Hematopoietic multipotent progenitor cell treated with erythropoietin and hydrocortisone succinate and interleukin-3 and kit ligand, for 4 days (in vitro differentiated cells): ENCODE results near the gene FAM161A.
"Not testable (repeated sequence)": the region's sequence is repeated elsewhere in the genome, so short reads cannot be mapped to it uniquely, and the experiment has no call there.

ENCODE experiments used
- DNase-seq: peaks from one replicate; pipeline ENCODE4 v3.0.0-alpha.2; 2015

Gene FAM161A

DNA sequence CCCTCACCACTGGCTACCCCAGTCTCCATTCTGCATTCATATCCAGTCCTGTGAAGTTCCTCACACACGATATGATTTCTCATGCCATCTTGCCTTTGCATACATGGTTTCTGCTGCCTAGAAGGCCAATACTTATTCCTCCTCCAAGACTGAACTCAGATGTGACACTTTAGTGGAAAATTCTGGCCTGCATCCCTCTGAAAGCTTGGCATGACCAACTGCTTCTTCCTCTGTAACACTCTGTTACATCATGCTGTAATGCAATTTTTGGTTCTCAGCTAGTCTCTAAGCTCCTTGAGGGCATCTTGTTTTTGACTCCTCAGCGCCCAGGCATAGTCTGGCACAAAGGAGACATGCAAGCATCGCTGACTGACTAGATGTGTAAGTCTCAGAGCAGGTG is 12.6 kb downstream of the FAM161A start:
- no peak for DNase-seq

DNA sequence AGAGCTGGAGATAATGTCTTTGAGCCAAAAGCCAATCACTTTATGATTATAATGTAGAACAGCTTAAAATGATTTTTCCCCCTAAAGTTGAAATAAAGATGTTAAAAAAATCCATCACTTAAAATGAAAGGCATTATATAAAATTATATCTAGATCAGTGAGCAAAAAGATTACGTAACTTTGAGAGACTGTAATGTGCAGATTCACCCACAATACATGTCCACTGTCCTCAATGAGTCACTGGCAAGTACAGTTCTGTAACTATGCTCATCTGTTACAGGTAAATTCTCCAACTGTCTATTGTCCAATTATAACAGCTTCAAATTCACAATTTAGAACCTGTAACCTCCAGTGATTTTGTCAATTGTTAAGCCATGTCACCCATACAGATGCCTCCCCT is 19.0 kb downstream of the FAM161A start:
- peak; percentile 14 for DNase-seq

DNA sequence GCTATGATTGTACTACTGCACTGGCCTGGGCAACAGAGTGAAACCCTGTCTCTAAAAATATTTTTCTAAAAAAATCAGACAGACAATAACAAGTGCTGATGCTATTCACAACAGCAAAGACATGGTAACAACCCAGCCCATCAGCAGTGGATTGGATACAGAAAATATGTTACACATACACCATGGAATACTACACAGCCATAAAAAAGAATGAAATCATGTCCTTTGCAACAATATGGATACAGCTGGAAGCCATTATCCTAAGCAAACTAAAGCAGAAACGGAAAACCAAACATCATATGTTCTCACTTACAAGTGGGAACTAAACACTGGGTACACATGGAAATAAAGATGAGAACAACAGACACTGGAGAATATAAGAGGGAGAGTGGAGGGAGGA is 19.9 kb downstream of the FAM161A start:
- no peak for DNase-seq

DNA sequence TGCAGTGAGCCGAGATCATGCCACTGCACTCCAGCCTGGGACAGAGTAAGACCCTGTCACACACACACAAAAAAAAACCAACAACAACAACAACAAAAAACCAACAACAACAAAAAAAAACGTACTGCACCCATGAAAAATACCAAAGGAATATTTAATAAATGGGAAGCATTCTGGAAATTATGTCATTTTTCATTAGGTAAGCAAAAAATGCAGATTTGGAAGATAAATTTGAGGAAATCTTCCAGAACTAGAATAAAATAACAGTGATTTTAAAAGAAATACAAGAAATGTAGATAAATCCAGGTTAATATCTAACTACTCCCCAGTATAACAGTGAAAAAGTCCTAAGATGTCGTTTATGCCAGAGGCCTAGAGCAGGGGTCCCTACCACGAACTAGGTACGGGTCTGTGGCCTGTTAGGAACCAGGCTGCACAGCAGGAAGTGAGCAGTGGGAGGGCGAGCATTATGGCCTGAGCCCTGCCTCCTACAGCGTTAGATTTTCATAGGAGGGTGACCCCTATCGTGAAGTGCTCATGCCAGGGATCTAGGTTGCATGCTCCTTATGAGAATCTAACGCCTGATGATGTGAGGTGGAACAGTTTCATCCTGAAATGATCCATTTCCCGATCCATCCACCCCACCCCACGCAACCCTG is 21.5 kb downstream of the FAM161A start:
- no peak for DNase-seq

DNA sequence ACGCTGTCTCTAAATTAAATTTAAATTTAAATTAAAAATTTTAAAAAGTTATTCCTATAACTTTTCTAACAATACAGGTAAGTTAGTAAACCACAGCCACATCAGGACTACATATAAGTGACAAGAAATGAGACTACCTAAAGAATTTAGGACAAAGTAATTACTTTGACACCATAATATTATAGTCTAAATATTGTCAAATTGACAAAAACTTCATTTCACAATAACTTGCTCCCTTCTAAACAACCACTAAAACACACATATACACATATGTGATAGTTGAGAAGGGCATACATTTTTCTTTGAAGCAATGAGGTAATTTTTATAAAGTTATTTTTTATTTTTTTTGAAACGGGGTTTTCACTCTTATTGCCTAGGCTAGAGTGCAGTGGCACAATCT is 31.6 kb downstream of the FAM161A start:
- DNase-seq, result no peak

DNA sequence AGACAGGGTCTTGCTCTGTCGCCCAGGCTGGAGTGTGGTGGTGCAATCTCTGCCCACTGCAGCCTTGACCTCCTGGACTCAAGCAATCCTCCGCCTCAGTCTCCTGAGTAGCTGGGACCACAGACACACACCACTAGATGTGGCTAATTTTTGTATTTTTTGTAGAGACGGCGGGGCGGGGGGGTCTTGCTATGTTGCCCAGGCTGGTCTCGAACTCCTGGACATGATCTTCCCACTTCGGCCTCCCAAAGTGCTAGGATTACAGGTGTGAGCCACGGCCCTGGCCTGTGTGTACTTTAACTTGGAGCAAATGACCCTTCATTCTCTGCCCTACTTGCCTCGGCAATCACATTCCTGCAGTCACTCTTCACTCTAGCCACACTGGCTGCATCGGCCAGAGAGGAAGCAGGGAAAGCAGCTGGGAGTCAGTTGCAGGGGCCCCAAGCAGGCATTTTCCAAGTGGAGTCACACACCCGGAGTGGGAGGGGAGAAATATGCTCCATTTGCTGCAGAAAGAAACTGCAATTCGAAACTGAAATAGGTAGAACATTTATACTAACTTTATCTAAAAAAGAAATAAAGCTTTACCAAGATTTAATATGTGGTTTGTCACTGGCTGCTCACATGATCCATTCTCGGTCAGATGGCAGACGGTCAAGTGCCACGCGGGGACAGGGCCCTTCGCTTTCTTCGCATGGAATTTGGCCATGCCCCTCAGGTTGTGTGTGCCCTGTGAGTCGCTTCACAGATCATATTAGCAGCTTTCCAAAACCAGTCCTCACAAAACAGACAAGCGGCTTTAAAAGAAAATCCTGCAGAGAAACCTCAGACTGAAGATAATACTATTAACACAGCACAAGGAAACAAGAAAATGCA is 37.1 kb downstream of the FAM161A start:
- no peak for DNase-seq

DNA sequence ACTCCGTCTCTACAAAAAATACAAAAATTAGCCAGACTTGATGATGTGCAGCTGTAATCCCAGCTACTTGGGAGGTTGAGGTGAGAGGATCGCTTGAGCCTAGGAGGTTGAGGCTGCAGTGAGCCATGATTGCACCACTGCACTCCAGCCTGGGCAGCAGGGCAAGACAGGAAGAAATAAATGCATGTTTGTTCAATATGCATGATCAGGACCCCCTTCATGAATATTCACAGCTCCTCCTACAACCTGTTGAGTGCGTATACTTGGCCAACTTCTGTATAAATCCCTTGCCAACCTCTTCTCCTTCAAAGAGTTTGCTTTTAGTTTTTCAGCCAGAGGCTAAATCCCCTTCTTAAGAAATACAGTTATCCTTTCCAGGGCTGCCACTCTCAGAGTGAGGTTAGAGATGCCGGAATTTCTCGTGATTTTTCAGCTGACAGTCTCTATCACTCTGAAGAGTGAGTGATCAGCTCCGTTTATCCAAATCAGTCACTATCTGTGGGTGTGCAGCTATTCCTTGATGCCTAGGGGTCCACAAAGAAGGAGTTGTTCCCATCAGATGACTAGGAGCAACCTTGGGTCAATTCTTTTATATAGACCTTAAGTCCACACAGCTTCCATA is 39.2 kb downstream of the FAM161A start:
- DNase-seq, result no peak

DNA sequence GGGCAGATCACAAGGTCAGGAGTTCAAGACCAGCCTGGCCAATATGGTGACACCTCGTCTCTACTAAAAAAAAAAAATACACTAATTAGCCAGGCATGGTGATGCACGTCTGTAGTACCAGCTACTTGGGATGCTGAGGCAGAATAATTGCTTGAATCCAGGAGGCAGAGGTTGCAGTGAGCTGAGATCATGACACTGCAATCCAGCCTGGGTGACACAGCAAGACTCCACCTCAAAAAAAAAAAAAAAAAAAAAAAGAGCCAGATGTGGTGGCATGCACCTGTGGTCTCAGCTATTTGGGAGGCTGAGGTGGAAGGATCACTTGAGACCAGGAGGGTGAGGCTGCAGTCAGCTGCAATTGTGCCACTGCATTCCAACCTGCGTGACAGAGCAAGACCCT is 40.5 kb downstream of the FAM161A start:
- not testable (repeated sequence) for DNase-seq

DNA sequence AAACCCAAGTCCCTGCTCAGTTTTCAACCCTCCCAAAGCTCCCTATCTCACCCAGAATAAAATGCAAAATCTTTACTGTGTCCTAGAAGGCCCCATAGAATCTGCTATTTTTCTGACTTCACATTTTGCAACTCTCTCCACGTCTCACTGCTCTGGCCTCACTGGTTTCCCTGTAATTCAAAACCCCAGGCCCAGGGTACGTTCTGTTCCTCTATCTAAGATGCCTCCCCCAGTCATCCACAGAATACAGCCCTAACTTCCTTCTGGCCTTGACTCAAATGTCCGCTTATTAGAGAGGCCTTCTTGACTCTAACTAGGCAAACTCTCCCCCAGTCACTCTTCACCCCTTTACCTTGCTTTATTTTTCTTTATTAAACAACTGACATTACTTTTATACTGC is 42.0 kb downstream of the FAM161A start:
- DNase-seq, result no peak

DNA sequence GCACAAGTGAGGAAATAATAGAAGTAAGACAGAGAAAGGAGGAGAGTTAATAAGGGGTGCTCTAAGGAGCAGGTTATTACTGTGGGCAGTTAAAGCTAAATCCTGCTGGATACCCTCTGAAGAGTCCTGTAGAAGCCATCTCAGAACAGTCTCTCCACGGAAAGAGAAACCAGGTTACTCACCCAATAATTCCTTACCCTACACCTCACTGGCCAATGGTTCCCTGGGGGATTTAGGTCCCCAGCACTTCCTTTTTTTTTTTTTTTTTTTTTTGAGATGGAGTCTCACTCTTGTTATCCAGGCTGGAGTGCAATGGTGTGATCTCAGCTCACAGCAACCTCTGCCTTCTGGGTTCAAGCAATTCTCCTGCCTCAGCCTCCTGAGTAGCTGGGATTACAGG is 43.7 kb downstream of the FAM161A start:
- DNase-seq, result not testable (repeated sequence)

DNA sequence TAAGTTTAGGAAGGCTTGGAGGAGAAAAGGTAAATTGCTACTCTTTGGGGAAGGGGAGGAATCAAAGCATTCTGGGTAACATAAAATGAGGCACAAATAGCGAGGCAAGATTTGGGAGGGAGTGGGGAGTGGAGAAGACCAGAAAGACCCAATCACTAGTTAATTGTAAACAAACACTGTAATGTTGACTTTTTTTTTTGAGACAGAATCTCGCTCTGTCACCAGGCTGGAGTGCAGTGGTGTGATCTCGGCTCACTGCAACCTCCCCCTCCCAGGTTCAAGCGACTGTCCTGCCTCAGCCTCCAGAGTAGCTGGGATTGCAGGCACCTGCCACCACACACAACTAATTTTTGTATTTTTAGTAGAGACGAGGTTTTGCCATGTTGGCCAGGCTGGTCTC is 45.2 kb downstream of the FAM161A start:
- not testable (repeated sequence) for DNase-seq

DNA sequence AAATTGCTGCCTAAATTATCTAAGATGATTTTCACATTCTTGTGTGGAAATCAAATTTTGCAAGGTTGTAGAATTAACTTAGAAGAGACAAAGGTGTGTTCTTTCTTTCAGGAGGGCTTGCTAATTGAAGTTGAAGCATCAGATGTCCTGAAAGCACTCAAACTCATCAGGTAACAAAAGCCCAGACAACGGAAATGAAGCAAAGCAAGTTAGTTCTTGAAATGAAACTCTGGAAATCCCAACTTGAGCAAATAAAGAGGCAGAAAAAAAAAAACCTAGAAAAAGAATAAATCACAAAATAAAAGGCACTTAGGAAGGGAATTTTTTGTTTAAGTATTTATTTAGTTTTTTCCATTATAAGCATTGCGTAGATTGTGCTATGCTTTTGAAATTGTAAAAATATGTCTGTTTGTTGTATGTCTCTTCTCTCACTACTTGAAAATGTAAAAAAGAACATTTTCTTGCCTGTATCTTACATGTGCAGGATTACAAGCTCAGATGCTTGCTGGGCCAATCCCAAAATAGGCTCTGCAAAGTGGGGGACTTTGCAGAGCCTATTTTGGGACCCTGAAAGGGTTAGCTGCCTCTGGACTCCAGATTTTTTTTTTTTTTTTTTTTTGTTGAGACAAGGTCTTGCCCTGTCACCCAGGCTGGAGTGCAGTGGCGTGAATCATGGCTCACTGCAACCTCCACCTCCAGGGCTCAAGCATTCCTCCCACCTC is 46.7 kb downstream of the FAM161A start:
- DNase-seq, result no peak

DNA sequence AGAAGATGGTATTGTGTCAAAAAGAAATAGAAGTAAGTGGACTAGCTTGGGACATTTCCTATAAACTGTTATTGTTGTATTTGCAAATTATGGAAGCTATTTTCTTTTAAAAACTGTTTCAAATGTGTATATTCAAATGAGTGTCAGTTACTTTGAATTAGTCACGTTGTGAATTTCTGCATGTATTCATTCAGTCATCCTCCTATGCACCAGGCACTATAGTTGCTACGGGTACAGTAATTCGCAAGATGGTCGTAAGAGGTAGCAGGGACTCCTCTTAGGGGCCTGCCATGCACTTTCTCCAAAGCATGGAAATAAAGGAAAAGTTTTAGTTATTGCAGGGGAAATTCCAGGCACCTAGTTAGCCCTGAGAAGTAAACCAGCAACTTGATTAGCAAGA is 51.3 kb downstream of the FAM161A start:
- no peak for DNase-seq

DNA sequence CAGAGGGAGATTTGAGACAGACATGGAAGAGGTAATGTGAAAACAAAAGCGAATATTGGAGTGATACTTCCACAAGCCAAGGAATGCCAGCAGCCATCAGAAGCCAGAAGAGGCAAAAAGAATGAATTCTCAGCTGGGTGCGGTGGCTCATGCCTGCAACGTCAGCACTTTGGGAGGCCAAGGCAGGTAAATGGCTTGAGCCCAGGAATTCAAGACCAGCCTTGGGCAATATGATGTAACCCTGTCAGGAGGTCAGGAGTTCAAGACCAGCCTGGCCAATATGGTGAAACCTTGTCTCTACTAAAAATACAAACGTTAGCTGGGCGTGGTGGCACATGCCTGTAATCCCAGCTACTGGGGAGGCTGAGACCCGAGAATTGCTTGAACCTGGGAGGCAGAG is 54.8 kb downstream of the FAM161A start:
- DNase-seq, result no peak

DNA sequence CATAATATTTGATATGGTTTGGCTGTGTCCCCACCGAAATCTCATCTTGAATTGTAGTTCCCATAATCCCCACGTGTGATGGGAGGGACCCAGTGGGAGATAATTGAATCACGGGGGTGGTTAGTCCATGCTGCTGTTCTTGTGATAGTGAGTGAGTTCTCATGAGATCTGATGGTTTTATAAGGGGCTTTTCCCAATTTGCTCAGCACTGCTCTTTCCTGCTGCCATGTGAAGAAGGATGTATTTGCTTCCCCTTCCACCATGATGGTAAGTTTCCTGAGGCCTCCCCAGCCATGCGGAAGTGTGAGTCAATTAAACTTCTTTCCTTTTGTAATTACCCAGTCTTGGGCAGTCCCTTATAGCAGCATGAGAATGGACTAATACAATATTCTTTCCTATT is 56.4 kb downstream of the FAM161A start:
- not testable (repeated sequence) for DNase-seq

DNA sequence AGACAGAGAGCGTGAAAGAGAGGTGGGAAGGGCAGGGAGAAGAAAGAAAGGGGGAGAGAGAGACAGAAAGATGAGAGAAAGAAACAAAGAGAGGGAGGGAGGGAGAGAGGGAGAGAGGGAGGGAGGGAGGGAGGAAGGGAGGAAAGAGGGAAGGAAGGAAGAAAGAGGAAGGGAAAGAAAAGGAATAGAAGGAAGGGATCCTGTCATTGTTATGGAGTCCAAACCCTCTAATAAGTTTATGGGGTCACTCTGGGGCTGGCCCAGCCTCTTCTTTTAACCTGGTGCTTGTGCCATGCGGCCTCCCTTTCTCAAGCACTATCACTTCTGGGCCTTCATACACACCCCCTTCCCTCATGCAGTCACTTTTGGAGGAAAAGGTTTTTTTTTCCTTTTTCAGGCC is 58.5 kb downstream of the FAM161A start:
- no peak for DNase-seq

DNA sequence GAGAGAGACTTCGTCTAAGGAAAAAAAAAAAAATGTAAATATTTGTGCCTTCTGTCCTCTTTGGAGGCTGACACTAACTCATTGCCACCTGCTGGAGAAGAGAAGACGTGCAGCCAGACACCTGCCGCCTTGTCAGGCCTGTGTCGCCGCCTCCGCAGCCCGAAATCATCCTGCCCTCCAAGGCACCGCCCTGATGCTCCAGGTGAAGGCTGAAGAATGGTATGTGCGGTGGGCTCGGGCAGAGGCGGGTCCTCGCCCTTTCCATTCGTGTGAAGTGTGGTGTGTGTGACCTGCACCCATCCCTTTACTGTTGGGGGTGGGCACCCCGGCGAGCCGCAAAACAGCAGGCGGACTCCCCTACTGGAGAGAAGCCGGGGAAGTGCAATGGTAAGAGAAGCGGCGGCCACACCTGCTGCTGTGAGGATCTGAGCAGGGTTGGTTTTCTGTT is 60.4 kb downstream of the FAM161A start:
- peak; percentile 86 for DNase-seq

DNA sequence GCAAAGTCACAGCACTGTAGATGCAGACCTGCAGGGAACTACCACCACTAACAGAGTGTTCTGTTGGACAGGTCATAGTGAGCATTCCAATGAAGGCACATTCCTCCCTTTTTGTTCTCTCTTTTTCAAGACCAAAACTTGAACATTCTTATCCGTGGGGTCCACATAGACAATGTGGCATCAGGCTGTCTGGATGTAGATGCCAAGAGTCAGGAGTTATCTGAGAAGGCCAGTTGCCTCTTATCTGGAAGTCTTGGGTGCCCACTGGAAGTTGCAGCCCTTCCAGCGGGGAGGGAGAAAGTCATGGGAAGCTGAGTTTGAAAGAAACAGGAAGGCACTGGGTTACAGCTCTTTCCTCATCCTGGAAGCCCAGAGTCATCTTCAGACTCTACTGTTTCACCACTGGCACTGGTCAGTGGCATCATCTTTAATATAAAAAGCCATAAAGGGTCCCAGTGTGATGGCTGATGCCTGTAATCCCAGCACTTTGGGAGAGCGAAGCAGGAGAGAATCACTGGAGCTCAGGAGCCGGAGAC is 61.4 kb downstream of the FAM161A start:
- DNase-seq, result peak; percentile 48

DNA sequence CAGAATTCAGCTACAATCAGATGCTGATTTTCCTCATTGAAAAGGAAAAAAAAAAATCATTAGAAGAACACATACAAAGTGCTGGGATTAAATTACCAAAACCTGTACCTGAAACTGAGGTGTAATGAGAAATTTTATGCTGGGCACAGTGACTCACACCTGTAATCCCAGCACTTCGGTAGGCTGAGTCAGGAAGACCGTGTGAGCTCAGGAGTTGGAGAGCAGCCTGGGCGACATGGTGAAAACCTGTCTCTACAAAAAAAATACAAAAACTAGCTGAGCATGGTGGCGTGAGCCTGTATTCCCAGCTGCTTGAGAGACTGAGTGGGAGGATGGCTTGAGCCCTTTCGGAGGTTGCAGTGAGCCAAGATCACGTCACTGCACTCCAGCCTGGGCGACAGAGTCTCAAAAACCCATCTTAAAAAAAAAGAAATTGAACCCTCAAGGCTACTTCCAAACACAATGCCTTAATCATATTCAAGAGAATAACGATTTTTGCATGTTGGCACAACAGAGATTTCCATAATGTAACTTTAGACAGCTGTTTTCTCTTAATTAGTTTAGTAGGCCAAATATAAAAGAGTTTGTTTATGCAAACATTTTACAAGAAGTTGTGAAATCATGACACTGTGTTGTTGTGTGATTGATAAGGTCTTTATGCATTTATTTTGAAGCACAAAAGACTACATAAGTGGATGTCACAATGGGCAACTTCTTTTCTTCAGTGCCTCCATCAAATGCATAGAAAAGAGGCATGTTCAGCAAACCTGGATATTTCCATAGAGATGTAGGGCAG is 63.9 kb downstream of the FAM161A start:
- DNase-seq, result no peak

DNA sequence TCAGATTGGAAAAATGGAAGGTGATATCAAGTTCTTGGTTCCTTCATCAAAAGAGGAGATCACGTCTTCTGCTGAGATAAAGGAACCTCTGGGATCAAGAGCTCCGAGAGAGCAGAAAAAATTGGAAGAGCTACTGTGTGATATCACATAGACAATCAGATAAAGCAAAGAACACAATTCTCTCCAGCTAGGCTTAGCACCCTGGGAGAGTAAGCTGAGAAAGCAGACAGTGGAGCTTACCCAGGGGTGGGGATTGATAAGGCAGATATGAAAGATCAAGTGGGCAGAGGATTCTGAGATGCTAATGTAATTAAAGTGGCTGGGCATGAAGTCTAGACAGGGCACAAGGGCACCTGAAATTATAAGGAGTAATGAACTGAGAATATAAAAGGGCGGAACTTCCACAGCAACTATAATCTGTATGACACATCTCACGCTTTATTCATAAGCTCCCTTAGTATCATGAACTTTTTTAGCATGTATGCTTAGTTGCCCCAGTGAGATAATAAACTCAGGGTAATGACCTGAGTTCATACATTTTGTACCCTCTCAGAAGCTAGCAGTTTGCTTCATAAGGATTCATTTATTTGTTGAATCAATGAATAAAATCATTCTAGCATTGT is 65.8 kb downstream of the FAM161A start:
- no peak for DNase-seq

DNA sequence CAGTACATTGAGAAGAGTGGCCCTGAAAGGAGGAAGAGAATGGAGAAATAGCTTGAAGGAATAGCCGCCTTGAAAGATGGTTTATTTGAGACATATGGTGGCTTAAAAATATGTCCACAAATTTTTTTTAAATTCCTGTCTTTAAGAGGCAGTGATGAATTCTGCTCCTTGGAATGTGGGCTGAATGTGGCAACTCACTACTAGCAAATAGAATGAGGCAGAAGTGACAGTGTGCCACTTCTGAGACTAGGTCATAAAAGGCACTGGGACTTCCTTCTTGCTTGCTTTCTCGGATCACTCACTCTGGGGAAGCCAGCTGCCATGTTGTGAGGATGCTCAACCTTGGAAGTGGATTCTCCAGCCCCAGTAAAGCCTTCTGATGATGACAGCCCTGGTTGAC is 67.0 kb downstream of the FAM161A start:
- DNase-seq, result no peak

DNA sequence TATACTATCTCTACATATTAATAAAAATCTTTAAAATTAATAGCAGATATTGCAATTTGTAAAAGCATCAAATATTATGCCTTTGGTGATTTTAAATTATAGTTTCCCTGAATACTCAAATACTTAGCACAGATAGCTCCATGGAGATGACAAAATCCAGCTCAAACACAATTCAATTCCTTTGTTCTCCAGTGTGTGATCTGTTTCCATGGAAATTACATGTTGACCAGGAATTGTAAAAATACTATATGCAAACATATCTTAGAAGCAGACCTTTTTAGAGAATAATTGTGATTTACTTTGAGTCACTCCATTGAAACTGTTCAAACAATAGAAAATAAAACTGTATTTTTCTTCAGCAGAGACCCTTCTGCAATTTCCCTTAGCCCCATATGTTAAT is 68.3 kb downstream of the FAM161A start:
- no peak for DNase-seq
